GM18507 (cell line): ENCODE measurements around the gene TSSK2.

Experiments used
- DNase-seq: peaks from one replicate; pipeline ENCODE4 v3.0.0; 2011; ENCODE audit warnings: low read depth; ENCODE audit not compliant: insufficient read length; ENCODE audit errors: extremely low spot score
- FAIRE-seq: peaks from 2 replicates; lab custom pipeline; 2011; peaks lifted over from hg19 to GRCh38; lab: Jason Lieb, UNC

TSSK2 gene

GRCh38 chr22:19122752-19123492 lies 8.2 kb upstream of the TSSK2 start:
- FAIRE-seq (no peak), DNase-seq (no peak)

GRCh38 chr22:19123936-19124335 lies 7.2 kb upstream of the TSSK2 start:
- FAIRE-seq = no peak
- no peak for DNase-seq

GRCh38 chr22:19124377-19124776 lies 6.7 kb upstream of the TSSK2 start:
- DNase-seq = no peak
- FAIRE-seq = no peak

GRCh38 chr22:19125011-19125410 lies 6.1 kb upstream of the TSSK2 start:
- no peak for FAIRE-seq

GRCh38 chr22:19125474-19126308 lies 5.4 kb upstream of the TSSK2 start:
- FAIRE-seq = no peak
- no peak for DNase-seq

More at GRCh38 chr22:19125011-19125410, 6.1 kb upstream of the TSSK2 start:
- no peak for DNase-seq

- FAIRE-seq = no peak
- DNase-seq = no peak
Measured at GRCh38 chr22:19126309-19127273, 4.5 kb upstream of the TSSK2 start.

GRCh38 chr22:19127329-19128008 lies 3.6 kb upstream of the TSSK2 start:
- no peak for DNase-seq
- FAIRE-seq = no peak

- FAIRE-seq (no peak), DNase-seq (no peak)
Measured at GRCh38 chr22:19128009-19128401, 3.1 kb upstream of the TSSK2 start.

- FAIRE-seq = no peak
- no peak for DNase-seq
Measured at GRCh38 chr22:19128946-19129727, 2.0 kb upstream of the TSSK2 start.

- FAIRE-seq = no peak
- DNase-seq = no peak
Measured at GRCh38 chr22:19129871-19130270, 1.2 kb upstream of the TSSK2 start.

GRCh38 chr22:19131685-19132015 lies 542 bp downstream of the TSSK2 start:
- DNase-seq (no peak), FAIRE-seq (no peak)

GRCh38 chr22:19132153-19132552 lies 1.0 kb downstream of the TSSK2 start:
- no peak for FAIRE-seq
- no peak for DNase-seq

GRCh38 chr22:19132693-19133400 lies 1.7 kb downstream of the TSSK2 start:
- DNase-seq (no peak), FAIRE-seq (no peak)

- no peak for DNase-seq
Measured at GRCh38 chr22:19133561-19133960, 2.5 kb downstream of the TSSK2 start.

GRCh38 chr22:19134176-19134831 lies 3.2 kb downstream of the TSSK2 start:
- no peak for FAIRE-seq

More at GRCh38 chr22:19133561-19133960, 2.5 kb downstream of the TSSK2 start:
- FAIRE-seq = no peak

GRCh38 chr22:19134874-19135273 lies 3.8 kb downstream of the TSSK2 start:
- DNase-seq = no peak
- no peak for FAIRE-seq

More at GRCh38 chr22:19134176-19134831, 3.2 kb downstream of the TSSK2 start:
- DNase-seq = no peak

- FAIRE-seq (no peak), DNase-seq (no peak)
Measured at GRCh38 chr22:19136915-19137314, 5.8 kb downstream of the TSSK2 start.
